Urothelium cell line (cell line): Measurements from ENCODE around the gene RAB40C.

ENCODE experiments used
- DNase-seq: peaks from one replicate; pipeline ENCODE4 v3.0.0; 2011; ENCODE audit warnings: low spot score, mixed read lengths
- FAIRE-seq: peaks from 2 replicates; lab custom pipeline; 2011; peaks lifted over from hg19 to GRCh38; lab: Jason Lieb, UNC

The RAB40C gene

GRCh38 chr16:628321-629061 is 38.6 kb downstream of the RAB40C start:
- FAIRE-seq (no peak), DNase-seq (no peak)

- FAIRE-seq = no peak
These were observed 39.4 kb downstream of the RAB40C start for GRCh38 chr16:629185-629832.

GRCh38 chr16:629833-630248 is 40.0 kb downstream of the RAB40C start:
- FAIRE-seq (no peak), DNase-seq (no peak)

More at GRCh38 chr16:629185-629832, 39.4 kb downstream of the RAB40C start:
- no peak for DNase-seq

GRCh38 chr16:630249-630814 is 40.5 kb downstream of the RAB40C start:
- FAIRE-seq (no peak), DNase-seq (no peak)

- DNase-seq = no peak
- FAIRE-seq = no peak
These were observed 41.0 kb downstream of the RAB40C start, which contains the start of gene WFIKKN1 for GRCh38 chr16:630815-631405. WFIKKN1 (plus strand) TSS chr16:630985; CDS start chr16:631254, 269 bp downstream.

GRCh38 chr16:631808-632358 is 42.0 kb downstream of the RAB40C start:
- no peak for FAIRE-seq
- DNase-seq = no peak

GRCh38 chr16:632486-633335 is 42.8 kb downstream of the RAB40C start:
- FAIRE-seq = no peak
- DNase-seq = no peak

- no peak for FAIRE-seq
- DNase-seq = no peak
These were observed 43.6 kb downstream of the RAB40C start for GRCh38 chr16:633336-634050.

- FAIRE-seq (no peak), DNase-seq (no peak)
These were observed 44.3 kb downstream of the RAB40C start for GRCh38 chr16:634051-634670.

- no peak for FAIRE-seq
- no peak for DNase-seq
These were observed 45.1 kb downstream of the RAB40C start for GRCh38 chr16:634996-635395.

- no peak for FAIRE-seq
- no peak for DNase-seq
These were observed 45.8 kb downstream of the RAB40C start for GRCh38 chr16:635573-636205.

GRCh38 chr16:636206-637080 is 46.6 kb downstream of the RAB40C start, which contains the start of gene METTL26:
METTL26 (minus strand) TSS chr16:636305; CDS start chr16:636290, 15 bp downstream.
- peak; percentile 89 for FAIRE-seq

GRCh38 chr16:637081-638018 is 47.5 kb downstream of the RAB40C start:
- DNase-seq (peak; percentile 98), FAIRE-seq (peak; percentile 77)

More at GRCh38 chr16:636206-637080, 46.6 kb downstream of the RAB40C start, which contains the start of gene METTL26:
- DNase-seq = peak; percentile 93

GRCh38 chr16:638034-638543 is 48.2 kb downstream of the RAB40C start:
- FAIRE-seq = no peak
- no peak for DNase-seq

GRCh38 chr16:638836-639235 is 49.0 kb downstream of the RAB40C start:
- no peak for FAIRE-seq
- no peak for DNase-seq

- DNase-seq (no peak), FAIRE-seq (no peak)
These were observed 50.7 kb downstream of the RAB40C start for GRCh38 chr16:640614-641013.
